Mucosa of stomach (tissue), 1 donor: ENCODE results near the gene TENM3.
"Not testable (repeated sequence)": the region's sequence is repeated elsewhere in the genome, so short reads cannot be mapped to it uniquely, and the experiment has no call there.

Source experiments
- H3K27me3 ChIP-seq: one replicate; pipeline ENCODE4 v1.7.0; 2013; ENCODE audit warnings: mild to moderate bottlenecking, low read length; ENCODE audit not compliant: control insufficient read depth, insufficient read depth
- H3K36me3 ChIP-seq: one replicate; pipeline ENCODE4 v1.7.0; 2013; ENCODE audit warnings: low read length; ENCODE audit not compliant: control insufficient read depth, insufficient read depth
- H3K4me1 ChIP-seq: one replicate; pipeline ENCODE4 v1.7.0; 2013; ENCODE audit warnings: mild to moderate bottlenecking, low read length; ENCODE audit not compliant: control insufficient read depth, insufficient read depth
- H3K4me3 ChIP-seq: one replicate; pipeline ENCODE4 v1.7.0; 2013; ENCODE audit warnings: low read length
- H3K9ac ChIP-seq: one replicate; pipeline ENCODE4 v1.7.0; 2013; ENCODE audit warnings: mild to moderate bottlenecking, low read length, moderate library complexity
- H3K9me3 ChIP-seq: one replicate; pipeline ENCODE4 v1.7.0; 2013; ENCODE audit warnings: mild to moderate bottlenecking, low read length, moderate library complexity; ENCODE audit not compliant: control insufficient read depth
- donor health status: Pancreatic carcinoma.

TENM3 gene

GRCh38 chr4:182231080-182231479 lies 12.1 kb upstream of the TENM3 start:
- H3K9ac ChIP-seq, result no peak overlapping the region
- H3K27me3 ChIP-seq, result no peaks in the 10 kb centered on the region
- H3K4me3 ChIP-seq, result no peak overlapping the region
- H3K4me1 ChIP-seq, result no peaks in the 10 kb centered on the region
- no peaks in the 10 kb centered on the region for H3K9me3 ChIP-seq
- no peaks in the 10 kb centered on the region for H3K36me3 ChIP-seq

DNA sequence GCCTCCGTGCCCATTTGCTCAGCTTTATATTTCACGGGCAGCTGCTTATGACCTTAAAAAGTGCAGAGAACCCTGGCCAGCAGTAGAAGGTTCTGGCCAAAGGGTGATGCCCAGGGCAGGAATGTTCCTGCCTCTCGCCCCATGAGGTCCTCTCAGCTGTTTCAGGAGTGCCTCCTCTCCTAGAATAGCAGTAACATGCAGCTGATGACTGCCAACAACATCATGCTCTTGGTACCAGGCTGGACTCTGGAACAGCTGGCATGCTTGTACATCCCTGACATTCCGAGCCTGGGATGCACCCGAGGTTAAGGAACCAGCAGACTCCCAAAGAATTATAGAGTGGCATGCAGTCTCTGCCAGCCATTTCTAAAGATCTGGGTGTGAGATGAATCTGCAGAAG lies 11.7 kb upstream of the TENM3 start:
- no peaks in the 10 kb centered on the region for H3K4me1 ChIP-seq
- no peaks in the 10 kb centered on the region for H3K27me3 ChIP-seq
- H3K9ac ChIP-seq, result no peak overlapping the region
- no peaks in the 10 kb centered on the region for H3K36me3 ChIP-seq
- H3K4me3 ChIP-seq, result no peak overlapping the region
- H3K9me3 ChIP-seq, result no peaks in the 10 kb centered on the region

DNA sequence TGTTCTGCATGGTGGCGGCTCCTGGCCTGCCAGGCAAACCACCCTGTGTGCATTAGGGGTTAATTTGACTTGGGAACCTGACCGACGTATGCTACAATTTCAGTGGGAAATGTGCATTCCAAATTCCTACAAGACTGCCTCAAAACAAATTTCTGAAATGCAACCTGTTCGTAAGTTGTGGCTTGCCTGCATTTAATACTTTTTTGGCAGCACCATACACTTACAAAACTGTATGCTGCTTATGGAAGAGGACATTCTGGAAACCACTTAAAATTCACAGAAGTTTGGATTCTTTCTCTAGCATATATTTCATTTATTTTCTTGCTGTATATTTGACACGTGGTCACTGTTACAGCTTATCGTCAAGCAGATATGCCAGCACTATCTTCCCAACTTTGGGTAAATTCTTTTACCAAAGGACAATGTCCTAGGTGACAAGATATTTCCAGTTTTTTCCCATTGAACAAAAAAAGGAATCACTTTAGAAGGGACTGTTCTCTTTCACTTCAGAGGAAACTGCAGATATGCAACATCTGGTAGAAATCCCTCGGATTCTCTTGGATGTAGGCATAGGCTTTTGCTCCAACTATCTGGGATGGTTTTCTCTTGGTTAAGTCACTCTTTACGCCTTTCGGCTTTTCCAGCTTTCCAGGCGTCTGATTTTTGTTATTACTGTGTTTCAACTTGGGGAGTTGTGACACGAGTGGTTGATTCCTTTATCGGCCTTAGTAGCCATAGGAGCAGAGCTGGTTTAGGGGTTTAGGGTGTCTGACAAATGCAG lies 9.7 kb upstream of the TENM3 start:
- Histone ChIP-seq H3K36me3 (no peaks in the 10 kb centered on the region), H3K9me3 (no peaks in the 10 kb centered on the region), H3K4me3 (no peak overlapping the region), H3K4me1 (no peaks in the 10 kb centered on the region), H3K9ac (no peak overlapping the region), H3K27me3 (no peaks in the 10 kb centered on the region)

GRCh38 chr4:182235021-182235795 lies 8.0 kb upstream of the TENM3 start:
- H3K9ac ChIP-seq, result no peak overlapping the region
- no peaks in the 10 kb centered on the region for H3K27me3 ChIP-seq
- no peaks in the 10 kb centered on the region for H3K36me3 ChIP-seq
- no peaks in the 10 kb centered on the region for H3K9me3 ChIP-seq
- no peaks in the 10 kb centered on the region for H3K4me1 ChIP-seq
- H3K4me3 ChIP-seq, result no peak overlapping the region

DNA sequence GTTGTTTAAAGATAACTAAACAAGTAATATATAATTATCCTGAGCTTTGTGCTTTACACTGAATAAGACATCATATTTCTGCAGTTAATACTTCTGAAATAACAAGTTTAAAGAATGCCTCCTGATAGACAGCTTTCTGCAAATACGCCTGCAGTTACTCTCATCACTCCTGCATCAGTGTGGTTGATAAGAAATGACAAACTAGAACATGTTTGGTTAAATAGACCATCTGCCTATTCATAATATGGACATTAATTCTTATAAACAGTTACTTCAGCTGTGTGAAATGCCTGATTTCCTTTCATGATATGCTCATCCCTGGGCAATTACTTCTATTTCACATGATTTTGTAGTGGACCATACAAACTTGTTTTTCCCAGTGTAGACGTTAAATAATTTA lies 7.0 kb upstream of the TENM3 start:
- Histone ChIP-seq H3K9me3 (no peaks in the 10 kb centered on the region), H3K27me3 (no peaks in the 10 kb centered on the region), H3K4me1 (no peaks in the 10 kb centered on the region), H3K36me3 (no peaks in the 10 kb centered on the region), H3K9ac (no peak overlapping the region), H3K4me3 (no peak overlapping the region)

DNA sequence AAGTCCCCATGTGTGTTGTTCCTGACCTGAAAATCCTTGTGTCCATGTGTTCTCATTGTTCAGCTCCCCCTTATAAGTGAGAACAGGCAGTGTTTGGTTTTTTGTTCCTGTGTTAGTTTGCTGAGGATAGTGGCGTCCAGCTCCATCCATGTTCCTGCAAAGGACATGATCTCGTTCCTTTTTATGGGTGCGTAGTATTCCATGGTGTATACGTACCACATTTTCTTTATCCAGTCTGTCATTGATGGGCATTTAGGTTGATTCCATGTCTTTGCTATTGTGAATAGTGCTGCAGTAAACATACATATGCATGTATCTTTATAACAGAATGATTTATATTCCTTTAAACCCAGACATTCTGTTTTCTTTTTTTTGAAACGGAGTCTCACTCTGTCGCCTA lies 6.2 kb upstream of the TENM3 start:
- H3K27me3 ChIP-seq, H3K9ac ChIP-seq, H3K4me1 ChIP-seq, H3K9me3 ChIP-seq, H3K4me3 ChIP-seq, H3K36me3 ChIP-seq: not testable (repeated sequence)

- Histone ChIP-seq H3K9me3 (no peaks in the 10 kb centered on the region), H3K4me3 (no peak overlapping the region), H3K9ac (no peak overlapping the region)
These were observed 4.8 kb upstream of the TENM3 start for GRCh38 chr4:182238355-182238931.

GRCh38 chr4:182240161-182241130 lies 2.8 kb upstream of the TENM3 start:
- Histone ChIP-seq H3K27me3 (no peaks in the 10 kb centered on the region), H3K36me3 (no peaks in the 10 kb centered on the region), H3K4me3 (no peak overlapping the region), H3K4me1 (no peaks in the 10 kb centered on the region), H3K9ac (no peak overlapping the region), H3K9me3 (no peaks in the 10 kb centered on the region)

More at GRCh38 chr4:182238355-182238931, 4.8 kb upstream of the TENM3 start:
- H3K4me1 ChIP-seq, result no peaks in the 10 kb centered on the region
- H3K36me3 ChIP-seq, result no peaks in the 10 kb centered on the region
- no peaks in the 10 kb centered on the region for H3K27me3 ChIP-seq

DNA sequence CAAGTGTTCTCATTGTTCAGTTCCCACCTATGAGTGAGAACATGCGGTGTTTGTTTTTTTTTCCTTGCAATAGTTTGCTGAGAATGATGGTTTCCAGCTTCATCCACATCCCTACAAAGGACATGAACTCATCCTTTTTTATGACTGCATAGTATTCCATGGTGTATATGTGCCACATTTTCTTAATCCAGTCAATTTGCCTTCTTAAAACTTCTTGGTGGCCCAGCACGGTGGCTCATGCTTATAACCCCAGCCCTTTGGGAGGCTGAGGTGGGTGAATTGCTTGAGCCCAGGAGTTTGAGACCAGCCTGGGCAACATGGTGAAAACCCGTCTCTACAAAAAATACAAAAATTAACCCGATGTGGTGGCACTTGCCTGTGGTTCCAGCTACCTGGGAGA lies 942 bp upstream of the TENM3 start:
- not testable (repeated sequence) for H3K4me1 ChIP-seq, H3K9me3 ChIP-seq, H3K9ac ChIP-seq, H3K4me3 ChIP-seq, H3K27me3 ChIP-seq, H3K36me3 ChIP-seq

DNA sequence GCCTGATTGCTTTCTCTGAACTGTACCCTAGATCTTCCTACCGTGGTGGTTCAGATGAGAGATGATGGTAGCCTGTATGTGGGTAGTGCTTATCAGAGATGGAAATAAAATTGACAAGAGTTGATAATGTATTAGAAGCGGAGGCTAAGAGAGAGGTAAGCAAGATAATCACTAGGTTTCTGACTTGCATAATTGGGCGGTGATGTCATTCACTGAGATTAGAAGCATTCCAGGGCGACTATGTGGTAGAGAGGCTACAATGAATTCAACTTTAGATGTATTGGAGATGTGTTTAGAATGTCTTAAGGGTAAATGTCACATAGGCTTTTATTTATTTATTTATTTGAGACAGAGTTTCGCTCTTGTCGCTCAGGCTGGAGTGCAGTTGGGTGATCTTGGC lies 415 bp upstream of the TENM3 start:
- H3K4me3 ChIP-seq, result no peak overlapping the region
- H3K9ac ChIP-seq, result no peak overlapping the region
- no peaks in the 10 kb centered on the region for H3K36me3 ChIP-seq
- no peaks in the 10 kb centered on the region for H3K9me3 ChIP-seq
- no peaks in the 10 kb centered on the region for H3K27me3 ChIP-seq
- no peaks in the 10 kb centered on the region for H3K4me1 ChIP-seq

- H3K9ac ChIP-seq, result no peak overlapping the region
- no peaks in the 10 kb centered on the region for H3K9me3 ChIP-seq
These were observed 1.8 kb downstream of the TENM3 start for GRCh38 chr4:182245041-182245440.

More at GRCh38 chr4:182245041-182245440, 1.8 kb downstream of the TENM3 start:
- no peaks in the 10 kb centered on the region for H3K4me1 ChIP-seq
- no peaks in the 10 kb centered on the region for H3K36me3 ChIP-seq
- no peaks in the 10 kb centered on the region for H3K27me3 ChIP-seq
- no peak overlapping the region for H3K4me3 ChIP-seq
